GM15510 (cell line): ENCODE results near the gene CTDSPL.

Experiments used
- POLR2A ChIP-seq: IDR thresholded peaks from 3 replicates; pipeline ENCODE4 v1.6.1; 2011; ENCODE audit warnings: borderline replicate concordance; ENCODE audit not compliant: insufficient read length; ENCODE audit errors: extremely low read depth

CTDSPL gene

GRCh38 chr3:37952564-37952963 is 90.9 kb downstream of the CTDSPL start:
- TF ChIP-seq POLR2A = no peak

DNA sequence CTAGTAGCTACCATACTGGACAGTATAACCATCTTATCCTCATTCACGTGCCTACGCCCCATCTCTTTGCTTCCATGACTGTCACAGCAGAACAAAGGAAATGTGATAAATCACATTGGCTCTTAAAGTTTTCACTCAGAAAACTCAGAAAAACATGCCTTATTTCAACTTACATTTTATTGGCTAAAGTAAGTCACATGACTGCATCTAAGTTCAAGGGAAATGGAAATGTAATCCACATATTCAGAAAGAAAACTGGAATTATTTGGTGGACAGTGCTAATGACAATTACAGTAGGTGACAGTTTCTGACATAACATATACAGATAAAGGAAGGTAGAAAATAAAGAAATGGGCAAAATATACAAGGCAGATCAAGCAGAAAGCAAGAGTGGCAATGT is 91.5 kb downstream of the CTDSPL start:
- TF ChIP-seq POLR2A = no peak

DNA sequence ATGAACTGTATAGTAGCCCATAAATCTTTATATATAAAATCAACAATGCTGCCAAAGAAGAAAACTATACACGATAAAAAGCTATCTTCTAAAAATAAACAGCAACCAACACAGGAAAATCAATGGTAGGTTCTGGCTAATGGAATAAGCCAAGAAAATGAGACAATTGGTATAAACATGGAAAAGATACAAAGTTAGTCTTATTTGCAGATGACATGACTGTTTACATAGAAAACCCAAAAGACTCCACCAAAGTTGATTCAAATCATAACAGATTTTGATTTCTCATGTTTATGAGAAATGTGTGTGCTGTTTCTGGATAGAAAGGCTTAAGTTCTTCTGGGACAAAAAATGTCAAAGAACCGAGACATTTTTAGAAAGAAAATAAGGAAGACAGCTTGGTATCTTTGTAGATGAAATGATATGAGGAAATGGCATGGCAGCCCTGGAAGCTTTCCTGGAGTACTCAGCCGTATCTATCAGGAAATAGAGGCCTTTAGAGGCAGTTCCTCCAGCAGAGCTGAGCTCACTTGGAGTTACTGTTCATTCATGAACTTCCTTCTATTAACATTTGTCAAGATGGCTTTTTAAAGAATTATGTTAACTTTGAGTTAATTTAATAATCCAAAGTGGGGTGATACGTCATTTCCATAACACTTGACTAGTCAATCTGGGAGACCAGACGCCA is 92.2 kb downstream of the CTDSPL start:
- no peak for TF ChIP-seq POLR2A

- TF ChIP-seq POLR2A = no peak
Observed at GRCh38 chr3:37954881-37955280, 93.2 kb downstream of the CTDSPL start.

- no peak for TF ChIP-seq POLR2A
Observed at GRCh38 chr3:37955918-37956707, 94.4 kb downstream of the CTDSPL start.

GRCh38 chr3:37956723-37957538 is 95.3 kb downstream of the CTDSPL start:
- TF ChIP-seq POLR2A = no peak

- TF ChIP-seq POLR2A = no peak
Observed at GRCh38 chr3:37957539-37957936, 95.9 kb downstream of the CTDSPL start.

DNA sequence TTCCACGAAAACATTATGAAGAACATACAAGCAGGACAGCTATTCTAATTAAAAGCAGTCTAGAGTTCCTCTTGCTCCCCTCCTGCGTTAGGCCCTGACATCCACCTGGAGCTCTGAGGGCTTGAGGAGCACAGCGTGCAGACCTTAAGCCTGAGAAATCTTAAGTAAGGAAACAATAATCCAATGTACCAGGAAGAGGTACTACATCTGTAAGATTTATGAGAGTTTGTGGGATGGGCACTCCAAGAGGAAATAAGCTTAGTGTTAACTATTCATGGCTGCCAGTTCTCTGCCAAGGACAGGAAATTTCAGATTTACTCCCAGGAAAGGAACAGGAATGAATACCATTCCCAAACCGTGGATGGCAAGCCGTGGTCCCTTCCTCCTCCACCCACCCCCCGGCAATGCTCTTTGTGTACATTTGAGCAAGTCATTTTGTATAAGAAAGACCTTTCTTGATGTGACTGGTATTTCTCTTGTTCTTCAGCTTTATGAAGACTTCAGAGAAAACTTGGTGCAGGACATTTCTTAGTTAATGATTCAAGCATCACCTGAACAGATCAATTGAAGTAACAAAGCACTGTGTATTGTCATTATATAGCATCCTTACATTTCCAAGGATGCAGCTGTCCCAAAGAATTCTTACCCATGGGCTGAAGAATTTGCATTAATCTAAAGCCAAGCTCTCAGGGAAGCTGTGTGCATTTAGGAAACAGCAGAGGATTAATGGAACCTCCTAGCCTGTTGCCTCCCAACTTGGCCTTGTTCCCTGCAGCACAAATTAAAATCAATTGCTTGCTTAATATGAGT is 100.1 kb downstream of the CTDSPL start:
- TF ChIP-seq POLR2A = no peak

- TF ChIP-seq POLR2A = no peak
Observed at GRCh38 chr3:37963016-37963415, 101.3 kb downstream of the CTDSPL start.

DNA sequence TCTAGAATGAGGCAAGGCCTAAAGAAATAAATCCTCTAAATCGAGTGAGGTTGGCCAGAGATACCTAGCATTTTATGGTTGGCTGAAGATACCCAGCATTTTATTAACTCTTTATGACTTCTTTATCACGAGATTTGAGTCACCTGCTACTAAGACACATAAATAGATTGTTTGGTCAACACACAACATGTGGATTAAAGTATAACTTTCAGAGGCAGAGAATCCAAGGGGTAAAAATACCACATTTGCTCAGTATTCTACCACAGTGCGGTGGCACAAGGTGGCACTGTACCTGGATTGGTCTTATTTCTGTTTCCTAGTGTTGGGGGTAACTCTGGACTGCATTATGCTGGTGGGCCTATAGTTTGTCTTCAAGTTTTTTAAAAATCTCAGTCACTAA is 102.0 kb downstream of the CTDSPL start:
- no peak for TF ChIP-seq POLR2A

GRCh38 chr3:37964146-37964545 is 102.5 kb downstream of the CTDSPL start:
- TF ChIP-seq POLR2A = no peak

GRCh38 chr3:37964716-37965115 is 103.0 kb downstream of the CTDSPL start:
- TF ChIP-seq POLR2A = no peak

DNA sequence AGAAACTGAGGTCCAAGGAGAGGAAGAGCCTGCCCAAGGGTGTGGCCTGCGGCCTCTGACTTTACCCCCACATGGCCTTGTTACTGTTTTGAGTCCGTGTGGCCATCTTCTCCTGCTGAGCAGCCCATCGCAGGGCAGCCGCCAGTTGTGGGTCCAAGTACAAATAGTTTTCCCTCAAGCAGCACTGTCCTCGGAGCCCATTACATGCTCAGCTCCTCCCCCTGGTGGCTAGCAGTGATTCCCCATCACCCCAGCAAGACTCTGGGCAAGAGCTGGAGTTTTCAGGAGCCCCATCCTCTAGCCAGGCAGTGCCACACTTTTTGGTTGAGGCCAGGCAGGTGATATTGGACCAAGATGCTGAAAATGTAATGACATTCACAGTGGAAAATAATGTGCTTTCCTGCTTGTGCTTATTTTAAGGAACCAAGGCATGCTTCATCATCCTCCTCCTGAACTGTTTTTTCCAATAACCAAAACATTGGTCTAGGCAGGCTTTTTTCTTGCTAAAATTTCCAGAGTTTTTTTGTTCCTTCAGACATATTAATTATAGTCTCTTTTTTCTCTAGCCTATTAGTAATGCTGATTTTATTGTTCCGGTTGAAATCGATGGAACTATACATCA is 105.7 kb downstream of the CTDSPL start:
- no peak for TF ChIP-seq POLR2A

GRCh38 chr3:37968199-37968598 is 106.5 kb downstream of the CTDSPL start:
- TF ChIP-seq POLR2A = no peak
